HCT116 (cell line): ENCODE results near the gene MED16.

Experiments used
- CTCF ChIP-seq, 3 experiments: fragments of 200-600 bp in 1 of 3; sonication (generic) in 1 of 3; IDR thresholded peaks in 2 of 3; conservative IDR thresholded peaks in 1 of 3; 2 replicates each; pipeline ENCODE4 v1.5.1; 2012 to 2017; ENCODE audit warnings: low read depth in 2 of 3, low read length in 2 of 3, antibody characterized with exemption in 1 of 3, borderline replicate concordance in 1 of 3, control low read depth in 1 of 3, mild to moderate bottlenecking in 1 of 3, mixed read lengths in 1 of 3, mixed run types in 1 of 3, moderate library complexity in 1 of 3; ENCODE audit not compliant: insufficient read depth in 1 of 3
- POLR2AphosphoS5 ChIP-seq: IDR thresholded peaks from 2 replicates; pipeline ENCODE4 v1.6.1; 2011; ENCODE audit warnings: mild to moderate bottlenecking, low read depth, low read length, moderate library complexity
- REST ChIP-seq: IDR thresholded peaks from 2 replicates; pipeline ENCODE4 v1.6.1; 2012; ENCODE audit warnings: low read depth
- ZBTB33 ChIP-seq: IDR thresholded peaks from 2 replicates; pipeline ENCODE4 v1.6.1; 2011; ENCODE audit warnings: mild to moderate bottlenecking, low read length, moderate library complexity; ENCODE audit not compliant: insufficient replicate concordance; ENCODE audit errors: extremely low read depth

GRCh38 chr19:883661-884211, 9.3 kb downstream of the MED16 start:
- TF ChIP-seq CTCF (IDR thresholded peaks at IDR 0.05 in 2 of 3, conservative IDR thresholded peaks at IDR 0.05 in 1 of 3; ENCODE audit: borderline replicate concordance in 1 of 3, insufficient read depth in 1 of 3, low read depth in 2 of 3, low read length in 2 of 3) (peak; percentile 72 to 90 (median 80)), POLR2AphosphoS5 (peak; percentile 67), REST (no peak), ZBTB33 (peak; percentile 77)
